ENCODE measurements around the gene MARCHF11. TPM values are rescaled to one million over a fixed set of nuclear protein-coding genes. Genes with fewer than 3 reads are reported as not detected.

MARCHF11 gene
- total RNA-seq, result not detected

GRCh38 chr5:16179511-16179935 is at the start of gene MARCHF11:
Gene MARCHF11 (minus strand): TSS chr5:16179791. CDS start chr5:16179575, 216 bp downstream.
- ChIA-PET CTCF (no interaction called here), POLR2A (no interaction called here)
- Mint-ChIP-seq H3K36me3 (ENCODE audit: low read depth) (peaks cover 7% of the 10 kb centered on the region), H3K4me3 (no peak within 1 kb of the TSS), H3K4me1 (ENCODE audit: low read depth) (no peaks in the 10 kb centered on the region), H3K27ac (no peak within 1 kb of the TSS), H3K9me3 (ENCODE audit: insufficient read depth) (no peaks in the 10 kb centered on the region), H3K27me3 (ENCODE audit: low read depth) (peaks cover 28% of the 10 kb centered on the region)
- ATAC-seq (no peak), DNase-seq (no peak)

- CTCF ChIA-PET, result no interaction called here
- DNase-seq, result no peak
- H3K4me3 Mint-ChIP-seq, result no peak overlapping the region
These were observed 46.3 kb upstream of the MARCHF11 start for GRCh38 chr5:16225927-16226326.

GRCh38 chr5:16192311-16192710 is 12.7 kb upstream of the MARCHF11 start:
- H3K4me1 Mint-ChIP-seq (ENCODE audit: low read depth), result no peaks in the 10 kb centered on the region
- no peak overlapping the region for H3K27ac Mint-ChIP-seq
- H3K9me3 Mint-ChIP-seq (ENCODE audit: insufficient read depth), result no peaks in the 10 kb centered on the region
- no peak for ATAC-seq
- H3K4me3 Mint-ChIP-seq, result no peak overlapping the region
- no peaks in the 10 kb centered on the region for H3K36me3 Mint-ChIP-seq (ENCODE audit: low read depth)
- no peak for DNase-seq
- ChIA-PET CTCF (no interaction called here), POLR2A (no interaction called here)
- H3K27me3 Mint-ChIP-seq (ENCODE audit: low read depth), result no peaks in the 10 kb centered on the region

More at GRCh38 chr5:16225927-16226326, 46.3 kb upstream of the MARCHF11 start:
- POLR2A ChIA-PET, result no interaction called here
- Mint-ChIP-seq H3K9me3 (ENCODE audit: insufficient read depth) (no peaks in the 10 kb centered on the region), H3K36me3 (ENCODE audit: low read depth) (no peaks in the 10 kb centered on the region), H3K27ac (no peak overlapping the region), H3K4me1 (ENCODE audit: low read depth) (no peaks in the 10 kb centered on the region), H3K27me3 (ENCODE audit: low read depth) (no peaks in the 10 kb centered on the region)
- ATAC-seq, result no peak

GRCh38 chr5:16180789-16181082 is 1.1 kb upstream of the MARCHF11 start:
- Mint-ChIP-seq H3K4me1 (ENCODE audit: low read depth) (no peaks in the 10 kb centered on the region), H3K27me3 (ENCODE audit: low read depth) (peaks cover 28% of the 10 kb centered on the region), H3K9me3 (ENCODE audit: insufficient read depth) (no peaks in the 10 kb centered on the region), H3K4me3 (no peak overlapping the region), H3K36me3 (ENCODE audit: low read depth) (peaks cover 7% of the 10 kb centered on the region), H3K27ac (no peak overlapping the region)
- ATAC-seq (no peak), DNase-seq (no peak)
- ChIA-PET CTCF (no interaction called here), POLR2A (interaction anchor here (0.6 kb wide), 1 partner anchor 1102 kb away, joined by 4 read pairs; no protein-coding TSS in a partner anchor)

GRCh38 chr5:16179936-16180788 is 571 bp upstream of the MARCHF11 start:
- peaks cover 28% of the 10 kb centered on the region for H3K27me3 Mint-ChIP-seq (ENCODE audit: low read depth)
- ATAC-seq (no peak), DNase-seq (no peak)
- no peak overlapping the region for H3K4me3 Mint-ChIP-seq
- peaks cover 7% of the 10 kb centered on the region for H3K36me3 Mint-ChIP-seq (ENCODE audit: low read depth)
- ChIA-PET CTCF (no interaction called here), POLR2A (interaction anchor here (0.6 kb wide), 1 partner anchor 1103 kb away, joined by 4 read pairs; no protein-coding TSS in a partner anchor)
- no peak overlapping the region for H3K27ac Mint-ChIP-seq
- H3K4me1 Mint-ChIP-seq (ENCODE audit: low read depth), result no peaks in the 10 kb centered on the region
- H3K9me3 Mint-ChIP-seq (ENCODE audit: insufficient read depth), result no peaks in the 10 kb centered on the region

- peak; percentile 61 for ATAC-seq
These were observed 732 bp downstream of the MARCHF11 start for GRCh38 chr5:16178745-16179372.

GRCh38 chr5:16169550-16169949 is 10.0 kb downstream of the MARCHF11 start:
- H3K36me3 Mint-ChIP-seq (ENCODE audit: low read depth), result no peaks in the 10 kb centered on the region
- no peak overlapping the region for H3K27ac Mint-ChIP-seq
- ATAC-seq, result no peak
- ChIA-PET CTCF (no interaction called here), POLR2A (no interaction called here)
- no peaks in the 10 kb centered on the region for H3K27me3 Mint-ChIP-seq (ENCODE audit: low read depth)
- H3K9me3 Mint-ChIP-seq (ENCODE audit: insufficient read depth), result no peaks in the 10 kb centered on the region
- H3K4me3 Mint-ChIP-seq, result no peak overlapping the region
- DNase-seq, result no peak
- no peaks in the 10 kb centered on the region for H3K4me1 Mint-ChIP-seq (ENCODE audit: low read depth)

More at GRCh38 chr5:16178745-16179372, 732 bp downstream of the MARCHF11 start:
- H3K27me3 Mint-ChIP-seq (ENCODE audit: low read depth), result peaks cover 28% of the 10 kb centered on the region
- no peak overlapping the region for H3K27ac Mint-ChIP-seq
- peak; percentile 56 for DNase-seq
- H3K4me3 Mint-ChIP-seq, result no peak overlapping the region
- H3K36me3 Mint-ChIP-seq (ENCODE audit: low read depth), result peaks cover 7% of the 10 kb centered on the region
- no peaks in the 10 kb centered on the region for H3K9me3 Mint-ChIP-seq (ENCODE audit: insufficient read depth)
- H3K4me1 Mint-ChIP-seq (ENCODE audit: low read depth), result no peaks in the 10 kb centered on the region
- ChIA-PET POLR2A (no interaction called here), CTCF (no interaction called here)

GRCh38 chr5:16160706-16161105 is 18.9 kb downstream of the MARCHF11 start:
- ATAC-seq (peak; percentile 63), DNase-seq (peak; percentile 44)
- Mint-ChIP-seq H3K36me3 (ENCODE audit: low read depth) (no peaks in the 10 kb centered on the region), H3K27me3 (ENCODE audit: low read depth) (no peaks in the 10 kb centered on the region), H3K9me3 (ENCODE audit: insufficient read depth) (no peaks in the 10 kb centered on the region), H3K27ac (no peak overlapping the region), H3K4me1 (ENCODE audit: low read depth) (no peaks in the 10 kb centered on the region), H3K4me3 (no peak overlapping the region)
- CTCF ChIA-PET, result interaction anchor here (0.8 to 4.3 kb wide), 16 partner anchors 9 to 622 kb away, joined by 3 to 71 read pairs (median 3); no protein-coding TSS in a partner anchor
- POLR2A ChIA-PET, result interaction anchor here (0.6 kb wide), 1 partner anchor 432 kb away, joined by 3 read pairs; no protein-coding TSS in a partner anchor

GRCh38 chr5:16159636-16160035 is 20.0 kb downstream of the MARCHF11 start:
- Mint-ChIP-seq H3K4me1 (ENCODE audit: low read depth) (no peaks in the 10 kb centered on the region), H3K27me3 (ENCODE audit: low read depth) (no peaks in the 10 kb centered on the region), H3K9me3 (ENCODE audit: insufficient read depth) (no peaks in the 10 kb centered on the region), H3K36me3 (ENCODE audit: low read depth) (no peaks in the 10 kb centered on the region), H3K27ac (no peak overlapping the region), H3K4me3 (no peak overlapping the region)
- ATAC-seq (no peak), DNase-seq (no peak)
- ChIA-PET CTCF (interaction anchor here (1.0 to 4.3 kb wide), 5 partner anchors 9 to 506 kb away, joined by 3 to 71 read pairs (median 6); no protein-coding TSS in a partner anchor), POLR2A (no interaction called here)

GRCh38 chr5:16156152-16156551 is 23.4 kb downstream of the MARCHF11 start:
- ChIA-PET CTCF (no interaction called here), POLR2A (no interaction called here)
- DNase-seq (no peak), ATAC-seq (no peak)
- no peaks in the 10 kb centered on the region for H3K27me3 Mint-ChIP-seq (ENCODE audit: low read depth)
- no peak overlapping the region for H3K27ac Mint-ChIP-seq
- no peaks in the 10 kb centered on the region for H3K4me1 Mint-ChIP-seq (ENCODE audit: low read depth)
- H3K9me3 Mint-ChIP-seq (ENCODE audit: insufficient read depth), result no peaks in the 10 kb centered on the region
- no peak overlapping the region for H3K4me3 Mint-ChIP-seq
- no peaks in the 10 kb centered on the region for H3K36me3 Mint-ChIP-seq (ENCODE audit: low read depth)

GRCh38 chr5:16152601-16153568 is 26.7 kb downstream of the MARCHF11 start:
- ChIA-PET POLR2A (no interaction called here), CTCF (no interaction called here)
- Mint-ChIP-seq H3K27me3 (ENCODE audit: low read depth) (no peaks in the 10 kb centered on the region), H3K4me3 (no peak overlapping the region), H3K9me3 (ENCODE audit: insufficient read depth) (no peaks in the 10 kb centered on the region), H3K4me1 (ENCODE audit: low read depth) (no peaks in the 10 kb centered on the region), H3K36me3 (ENCODE audit: low read depth) (no peaks in the 10 kb centered on the region), H3K27ac (no peak overlapping the region)
- no peak for DNase-seq
- no peak for ATAC-seq

All from activated CD8-positive, alpha-beta T cell treated with anti-CD3 and anti-CD28 coated beads, Interleukin-2, amount 10 ng/mL, durations not matched to agents 7 days and 5 days (primary cell).